M059J (cell line): ENCODE data around the gene FMC1. TPM values are rescaled to one million over a fixed set of nuclear protein-coding genes. Genes with fewer than 3 reads are reported as not detected.
A peak's percentile ranks its signal among the peaks of the same experiment; 100 is the strongest.
"Not testable (repeated sequence)": the region's sequence is repeated elsewhere in the genome, so short reads cannot be mapped to it uniquely, and the experiment has no call there.

ENCODE experiments used
- DNase-seq: peaks from one replicate; pipeline ENCODE4 v3.0.0-alpha.2; 2012; ENCODE audit warnings: low read depth
- total RNA-seq: library from RNA; depleted of rRNA; stranded (reverse); fragments of >200 nt; shearing (Covaris generic); gene quantifications from 2 replicates; pipeline ENCODE4 v1.2.3, GENCODE V29; 2014; rRNA removed

Gene FMC1
- 12.5 and 16.1 TPM in 2 replicates for total RNA-seq

- peak; percentile 91 for DNase-seq
Observed at GRCh38 chr7:139341058-139341775, at the start of gene FMC1. Gene FMC1, plus strand, starts transcription at chr7:139341337. Its CDS starts 48 bp downstream, at chr7:139341385.

- DNase-seq, result no peak
Observed at GRCh38 chr7:139292821-139293220, 48.3 kb upstream of the FMC1 start.

GRCh38 chr7:139293534-139293933 is 47.6 kb upstream of the FMC1 start:
- DNase-seq, result no peak

- no peak for DNase-seq
Observed at GRCh38 chr7:139294241-139294640, 46.9 kb upstream of the FMC1 start.

GRCh38 chr7:139294951-139295575 is 46.1 kb upstream of the FMC1 start:
- DNase-seq, result no peak

- no peak for DNase-seq
Observed at GRCh38 chr7:139297795-139298194, 43.3 kb upstream of the FMC1 start.

GRCh38 chr7:139299296-139299695 is 41.8 kb upstream of the FMC1 start:
- no peak for DNase-seq

GRCh38 chr7:139300390-139300789 is 40.7 kb upstream of the FMC1 start:
- no peak for DNase-seq

- DNase-seq, result no peak
Observed at GRCh38 chr7:139304517-139304916, 36.6 kb upstream of the FMC1 start.

GRCh38 chr7:139317939-139318505 is 23.1 kb upstream of the FMC1 start:
- no peak for DNase-seq

- peak; percentile 31 for DNase-seq
Observed at GRCh38 chr7:139321071-139321745, 19.9 kb upstream of the FMC1 start.

- not testable (repeated sequence) for DNase-seq
Observed at GRCh38 chr7:139324709-139325108, 16.4 kb upstream of the FMC1 start.

- DNase-seq, result peak; percentile 80
Observed at GRCh38 chr7:139328375-139328774, 12.8 kb upstream of the FMC1 start.

GRCh38 chr7:139329119-139329518 is 12.0 kb upstream of the FMC1 start:
- DNase-seq, result no peak

GRCh38 chr7:139330333-139331030 is 10.7 kb upstream of the FMC1 start:
- no peak for DNase-seq

GRCh38 chr7:139332697-139333359 is 8.3 kb upstream of the FMC1 start:
- no peak for DNase-seq

GRCh38 chr7:139333443-139333842 is 7.7 kb upstream of the FMC1 start:
- DNase-seq, result not testable (repeated sequence)

- no peak for DNase-seq
Observed at GRCh38 chr7:139334399-139335150, 6.6 kb upstream of the FMC1 start.

GRCh38 chr7:139339025-139339424 is 2.1 kb upstream of the FMC1 start:
- DNase-seq, result no peak

GRCh38 chr7:139339698-139340036 is 1.5 kb upstream of the FMC1 start:
- no peak for DNase-seq
